ENCODE data around the gene TMEM163. TPM values are rescaled to one million over a fixed set of nuclear protein-coding genes. Genes with fewer than 3 reads are reported as not detected.
"Not testable (repeated sequence)": the region's sequence is repeated elsewhere in the genome, so short reads cannot be mapped to it uniquely, and the experiment has no call there.

The TMEM163 gene
- total RNA-seq, 4 donors from 2014 or later, result 0.27 to 4.7 (median 1.1) TPM

DNA sequence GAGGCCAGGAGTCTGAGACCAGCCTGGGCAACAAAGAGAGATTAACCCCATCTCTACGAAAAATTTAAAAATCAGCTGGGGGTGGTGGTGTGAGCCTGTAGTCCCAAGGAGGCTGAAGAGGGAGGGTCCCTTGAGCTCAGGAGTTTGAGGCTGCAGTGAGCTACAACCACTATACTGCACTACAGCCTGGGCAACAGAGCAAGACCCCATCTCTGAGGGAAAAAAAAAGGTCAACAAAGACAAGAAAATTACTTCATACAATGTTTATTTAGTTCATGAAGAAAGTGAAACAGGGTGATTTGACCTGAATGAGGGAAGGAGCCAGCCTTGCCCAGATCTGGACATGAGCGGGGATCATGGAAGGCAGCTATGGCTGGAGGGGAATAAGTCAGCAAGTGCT is 59.1 kb downstream of the TMEM163 start:
- H3K27me3 ChIP-seq, result no peaks in the 10 kb centered on the region
- no peaks in the 10 kb centered on the region for H3K36me3 ChIP-seq
- DNase-seq, result no peak
- H3K4me3 ChIP-seq (replicated peaks in 1 of 3), result no peak overlapping the region
- intact Hi-C loops (cut with DNase I), result no loop called here
- WGBS, 2 donors, result 46 to 73% methylated on average over 2 of the region's 2 CpGs
- H3K27ac ChIP-seq, result no peak overlapping the region
- H3K4me1 ChIP-seq, result no peaks in the 10 kb centered on the region
- no peaks in the 10 kb centered on the region for H3K9me3 ChIP-seq
- TF ChIP-seq, protein P1, sequence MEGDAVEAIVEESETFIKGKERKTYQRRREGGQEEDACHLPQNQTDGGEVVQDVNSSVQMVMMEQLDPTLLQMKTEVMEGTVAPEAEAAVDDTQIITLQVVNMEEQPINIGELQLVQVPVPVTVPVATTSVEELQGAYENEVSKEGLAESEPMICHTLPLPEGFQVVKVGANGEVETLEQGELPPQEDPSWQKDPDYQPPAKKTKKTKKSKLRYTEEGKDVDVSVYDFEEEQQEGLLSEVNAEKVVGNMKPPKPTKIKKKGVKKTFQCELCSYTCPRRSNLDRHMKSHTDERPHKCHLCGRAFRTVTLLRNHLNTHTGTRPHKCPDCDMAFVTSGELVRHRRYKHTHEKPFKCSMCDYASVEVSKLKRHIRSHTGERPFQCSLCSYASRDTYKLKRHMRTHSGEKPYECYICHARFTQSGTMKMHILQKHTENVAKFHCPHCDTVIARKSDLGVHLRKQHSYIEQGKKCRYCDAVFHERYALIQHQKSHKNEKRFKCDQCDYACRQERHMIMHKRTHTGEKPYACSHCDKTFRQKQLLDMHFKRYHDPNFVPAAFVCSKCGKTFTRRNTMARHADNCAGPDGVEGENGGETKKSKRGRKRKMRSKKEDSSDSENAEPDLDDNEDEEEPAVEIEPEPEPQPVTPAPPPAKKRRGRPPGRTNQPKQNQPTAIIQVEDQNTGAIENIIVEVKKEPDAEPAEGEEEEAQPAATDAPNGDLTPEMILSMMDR (IDR thresholded peaks at IDR 0.05), result no peak
- TF ChIP-seq POLR2A (IDR thresholded peaks at IDR 0.05), result no peak

DNA sequence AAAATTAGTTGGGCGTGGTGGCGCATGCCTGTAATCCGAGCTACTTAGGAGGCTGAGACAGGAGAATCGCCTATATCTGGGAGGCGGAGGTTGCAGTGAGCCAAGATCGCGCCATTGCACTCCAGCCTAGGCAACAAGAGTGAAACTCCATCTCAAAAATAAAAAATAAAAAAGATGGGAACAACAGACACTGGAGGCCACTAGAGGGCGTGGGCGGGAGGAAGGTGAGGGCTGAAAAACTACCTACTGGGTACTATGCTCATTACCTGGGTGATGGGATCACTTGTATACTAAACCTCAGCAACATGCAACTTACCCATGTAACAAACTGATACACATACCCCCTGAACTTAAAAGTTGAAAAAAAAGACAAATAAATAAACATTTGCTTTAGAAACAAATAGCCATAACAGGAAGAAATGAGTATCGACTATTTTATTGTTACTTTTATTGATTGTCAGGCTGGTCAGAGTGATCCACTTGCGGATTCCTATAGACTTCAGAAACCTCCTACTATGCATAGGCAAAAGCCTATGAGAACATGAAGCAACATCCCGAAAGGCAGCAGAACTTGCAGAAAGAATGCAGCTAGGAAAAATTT is 61.0 kb downstream of the TMEM163 start:
- TF ChIP-seq, protein P1 (IDR thresholded peaks at IDR 0.05), result peak in 1 of 6 experiments; percentile 46
- TF ChIP-seq POLR2A (IDR thresholded peaks at IDR 0.05), result no peak
- Histone ChIP-seq H3K4me1 (no peaks in the 10 kb centered on the region), H3K4me3 (replicated peaks in 1 of 3) (no peak overlapping the region), H3K9me3 (no peaks in the 10 kb centered on the region), H3K36me3 (no peaks in the 10 kb centered on the region), H3K27ac (no peak overlapping the region), H3K27me3 (no peaks in the 10 kb centered on the region)
- intact Hi-C loops (cut with DNase I), result no loop called here
- no peak for DNase-seq
- WGBS, 2 donors, result 73 to 77% methylated on average over 12 of the region's 12 CpGs

DNA sequence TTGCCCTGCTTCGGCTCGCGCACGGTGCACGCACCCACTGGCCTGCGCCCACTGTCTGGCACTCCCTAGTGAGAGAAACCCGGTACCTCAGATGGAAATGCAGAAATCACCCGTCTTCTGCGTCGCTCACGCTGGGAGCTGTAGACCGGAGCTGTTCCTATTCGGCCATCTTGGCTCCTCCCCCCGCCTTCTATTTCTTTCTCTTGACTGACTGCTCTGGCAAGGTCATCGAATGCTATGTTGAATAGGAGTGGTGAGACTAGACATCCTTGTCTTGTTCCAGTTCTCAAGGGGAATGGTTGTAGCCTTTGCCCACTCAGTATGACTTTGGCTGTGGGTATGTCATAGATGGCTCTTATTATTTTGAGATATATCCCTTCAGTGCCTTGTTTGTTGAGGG is 62.4 kb downstream of the TMEM163 start:
- not testable (repeated sequence) for H3K27ac ChIP-seq; H3K4me3 ChIP-seq (replicated peaks in 1 of 3)

DNA sequence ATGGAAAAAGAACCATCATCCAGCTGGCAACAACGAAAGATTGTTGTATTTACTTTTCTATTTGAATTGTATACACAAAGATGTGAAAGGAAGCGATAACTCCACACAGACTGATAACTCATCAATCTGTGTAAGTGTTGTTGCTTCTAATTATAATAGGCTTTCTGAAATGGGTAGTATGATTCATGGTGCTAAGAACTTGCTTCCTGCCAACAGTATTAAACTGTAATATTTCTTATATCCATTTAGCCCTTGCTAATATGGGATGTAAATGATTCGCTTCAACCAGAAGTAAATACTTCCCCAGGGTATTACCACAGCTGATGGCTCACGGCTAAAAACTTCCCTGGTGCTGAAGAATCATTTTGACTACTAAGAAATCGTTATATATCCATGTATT is 70.2 kb downstream of the TMEM163 start:
- 79 to 80% methylated on average over 5 of the region's 5 CpGs for WGBS, 2 donors
- Histone ChIP-seq H3K27me3 (no peaks in the 10 kb centered on the region), H3K9me3 (no peaks in the 10 kb centered on the region), H3K4me3 (replicated peaks in 1 of 3) (no peak overlapping the region), H3K36me3 (no peaks in the 10 kb centered on the region), H3K27ac (no peak overlapping the region), H3K4me1 (no peaks in the 10 kb centered on the region)
- DNase-seq, result no peak
- intact Hi-C loops (cut with DNase I), result no loop called here
- TF ChIP-seq POLR2A (IDR thresholded peaks at IDR 0.05), result no peak
- TF ChIP-seq, protein P1 (IDR thresholded peaks at IDR 0.05), result no peak

More for the DNA sequence above, 62.4 kb downstream of the TMEM163 start:
- H3K4me1 ChIP-seq; H3K9me3 ChIP-seq; DNase-seq; intact Hi-C loops (cut with DNase I); H3K36me3 ChIP-seq; H3K27me3 ChIP-seq: not testable (repeated sequence)
- WGBS, 2 donors, result 92 to 99% methylated on average over 8 to 9 of the region's 15 CpGs

DNA sequence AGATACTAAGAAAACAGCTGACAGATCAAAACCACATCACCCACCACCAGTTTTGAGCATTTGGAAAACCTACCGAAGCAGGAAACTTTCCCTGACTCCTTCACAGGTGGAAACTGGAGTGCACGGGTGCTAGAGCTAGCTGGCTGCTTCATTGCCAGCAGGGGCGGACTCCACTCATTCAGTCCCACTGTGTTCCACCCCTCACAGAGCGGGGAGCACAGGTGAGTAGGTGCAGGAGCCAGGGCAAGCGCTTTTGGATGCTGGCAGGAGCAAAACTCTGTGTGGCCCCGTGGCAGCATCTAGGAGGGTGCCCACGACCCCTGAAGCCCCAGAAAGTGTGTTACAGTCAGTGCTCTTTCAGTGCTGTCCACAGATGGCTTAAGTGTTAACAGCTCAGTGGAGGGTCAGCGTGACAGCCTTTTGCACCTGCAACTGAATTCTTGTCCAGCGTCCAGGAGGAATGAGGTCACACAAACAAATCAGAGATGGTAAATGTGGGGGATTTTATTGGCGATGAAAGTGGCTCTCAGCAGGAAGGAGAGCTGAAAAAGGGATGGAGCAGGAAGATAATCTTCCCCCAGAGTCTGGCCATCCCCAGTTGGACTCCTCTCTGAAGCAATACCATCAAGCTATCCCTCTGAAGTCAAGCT is 71.1 kb downstream of the TMEM163 start:
- Histone ChIP-seq H3K9me3 (no peaks in the 10 kb centered on the region), H3K27me3 (no peaks in the 10 kb centered on the region), H3K4me3 (replicated peaks in 1 of 3) (no peak overlapping the region), H3K4me1 (no peaks in the 10 kb centered on the region), H3K36me3 (no peaks in the 10 kb centered on the region), H3K27ac (no peak overlapping the region)
- DNase-seq, result no peak
- intact Hi-C loops (cut with DNase I), result no loop called here
- TF ChIP-seq POLR2A (IDR thresholded peaks at IDR 0.05), result no peak
- TF ChIP-seq, protein P1 (IDR thresholded peaks at IDR 0.05), result no peak
- 66 to 72% methylated on average over 7 to 10 of the region's 10 CpGs for WGBS, 2 donors

Measured in thyroid gland (tissue), 4 donors.